ENCODE results near the gene NEU2. TPM values are rescaled to one million over a fixed set of nuclear protein-coding genes. Genes with fewer than 3 reads are reported as not detected.

The NEU2 gene
- total and polyA plus RNA-seq, 2 of the 4 experiments (the other 2 are of a cell fraction), result not detected

DNA sequence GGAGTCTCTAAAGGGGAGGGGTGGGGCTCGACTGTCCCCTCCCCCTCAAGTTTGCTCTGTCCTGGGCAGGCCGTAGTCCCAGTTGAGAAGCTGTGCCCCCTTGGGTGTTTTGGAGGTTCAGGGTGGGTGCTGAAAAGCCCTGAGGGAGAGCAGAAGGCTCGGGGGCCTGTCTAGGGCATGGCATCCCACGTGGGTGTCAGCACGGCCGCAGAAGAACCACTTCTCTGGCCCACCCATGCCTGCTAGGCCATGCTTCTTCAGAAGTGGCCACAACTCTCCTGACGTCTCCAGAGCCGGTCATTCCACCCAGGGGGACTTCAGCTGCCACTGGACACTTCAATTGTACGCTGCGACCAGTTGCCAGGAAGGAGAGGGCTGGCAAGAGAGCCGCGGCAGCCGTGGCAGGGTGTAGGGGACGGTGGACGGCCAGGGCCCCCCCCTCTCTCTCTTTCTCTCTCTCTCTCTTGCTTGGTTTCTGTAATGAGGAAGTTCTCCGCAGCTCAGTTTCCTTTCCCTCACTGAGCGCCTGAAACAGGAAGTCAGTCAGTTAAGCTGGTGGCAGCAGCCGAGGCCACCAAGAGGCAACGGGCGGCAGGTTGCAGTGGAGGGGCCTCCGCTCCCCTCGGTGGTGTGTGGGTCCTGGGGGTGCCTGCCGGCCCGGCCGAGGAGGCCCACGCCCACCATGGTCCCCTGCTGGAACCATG is 27.5 kb downstream of the NEU2 start, which contains the start of gene INPP5D:
Gene INPP5D (plus strand): TSS at position 546 of the 704 bp plus-strand sequence. CDS start 137 bp downstream, at position 683.
- H3K27ac ChIP-seq (ENCODE audit: insufficient read depth, low read length), result no peak within 1 kb of the TSS
- no TSS peak for BruUV-seq (replicated peaks)
- ATAC-seq (ENCODE audit: low read depth), result no peak
- no peak for DNase-seq
- peaks cover 2% of the 10 kb centered on the region; the same call in 1 of the 2 replicates for H3K27me3 ChIP-seq (ENCODE audit: control insufficient read depth, insufficient read depth, low read length)
- H3K4me1 ChIP-seq (ENCODE audit: control insufficient read depth, insufficient read depth, low read length), result peaks cover 4% of the 10 kb centered on the region; the same call in 1 of the 2 replicates
- intact Hi-C loops (cut with micrococcal nuclease) (no loop called here), dilution Hi-C loops (cut with HindIII; ENCODE audit: low sequenced_read_pairs, unreplicated experiment) (no loop called here), in situ Hi-C loops (cut with MboI; ENCODE audit: low sequenced_read_pairs) (loop anchor here (10.0 kb wide), 1 partner anchor 205 kb away; no protein-coding TSS in a partner anchor)
- no peaks in the 10 kb centered on the region for H3K79me1 ChIP-seq (ENCODE audit: low read depth in 1 of 2, low read length in 2 of 2)
- H2AK5ac ChIP-seq (ENCODE audit: low read depth, low read length), result no peak within 1 kb of the TSS
- H3K9me1 ChIP-seq (ENCODE audit: insufficient read depth, low read length), result no peaks in the 10 kb centered on the region
- H3K14ac ChIP-seq (replicated peaks; ENCODE audit: low read depth, low read length), result no peak within 1 kb of the TSS
- H4K20me1 ChIP-seq (ENCODE audit: insufficient read depth, low read length), result no peaks in the 10 kb centered on the region
- H4K91ac ChIP-seq (ENCODE audit: insufficient read depth, low read depth, low read length), result no peak within 1 kb of the TSS
- ChIA-PET CTCF (no interaction called here), POLR2A (ENCODE audit: unreplicated experiment) (no interaction called here)
- no peaks in the 10 kb centered on the region for H3K9me3 ChIP-seq (ENCODE audit: control insufficient read depth, insufficient read depth, low read length)
- H3K36me3 ChIP-seq (ENCODE audit: control insufficient read depth, insufficient read depth, low read length), result no peaks in the 10 kb centered on the region
- no peak within 1 kb of the TSS for H2BK20ac ChIP-seq (ENCODE audit: low read depth, low read length)
- H4K8ac ChIP-seq (ENCODE audit: low read depth in 2 of 2, low read length in 2 of 2), result no peak within 1 kb of the TSS
- no peak within 1 kb of the TSS for H3K4ac ChIP-seq (ENCODE audit: low read depth, low read length)
- H2AK9ac ChIP-seq (replicated peaks; ENCODE audit: low read depth, low read length, poor library complexity), result no peak within 1 kb of the TSS
- H3K56ac ChIP-seq (ENCODE audit: extremely low read depth, insufficient read depth, low read length), result no peak within 1 kb of the TSS
- no peak within 1 kb of the TSS for H3K23ac ChIP-seq (ENCODE audit: low read depth, low read length)
- H3K4me3 ChIP-seq (ENCODE audit: insufficient read depth, low read depth, low read length), result no peak within 1 kb of the TSS
- TF ChIP-seq RAD21 (IDR thresholded peaks at IDR 0.05; ENCODE audit: low read length), result no peak
- TF ChIP-seq RFX5 (IDR thresholded peaks at IDR 0.05; ENCODE audit: low read depth, low read length), result no peak
- no peak within 1 kb of the TSS for H3K9ac ChIP-seq (ENCODE audit: low read depth, low read length)
- peak within 1 kb of the TSS; percentile 21 for H2AFZ ChIP-seq (replicated peaks; ENCODE audit: low read length, poor library complexity)
- no peak within 1 kb of the TSS for H2BK120ac ChIP-seq (ENCODE audit: low read depth, low read length)
- H2BK5ac ChIP-seq (ENCODE audit: low read depth, low read length, poor library complexity, severe bottlenecking), result no peak within 1 kb of the TSS
- WGBS, 2 experiments (ENCODE audit: extremely low coverage in 2 of 2, insufficient read length in 1 of 2), result 77% methylated on average over 5 of the region's 26 CpGs; no CpG with 5 or more reads in 1 of the 2 experiments
- no peak within 1 kb of the TSS for H3K18ac ChIP-seq (ENCODE audit: low read depth, low read length)
- no peak within 1 kb of the TSS for H4K5ac ChIP-seq (ENCODE audit: low read depth, low read length)
- no peak within 1 kb of the TSS for H3K4me2 ChIP-seq (ENCODE audit: low read depth, low read length)
- no peak within 1 kb of the TSS for H2BK15ac ChIP-seq (ENCODE audit: low read depth, low read length)

All from IMR-90 (cell line).